ENCODE data around the gene LOXL3. TPM values are rescaled to one million over a fixed set of nuclear protein-coding genes. Genes with fewer than 3 reads are reported as not detected.

The LOXL3 gene
- total and polyA plus RNA-seq, 2 of the 8 experiments (the other 6 are each of a cell fraction or from before 2014, with no cell fraction given), result 22.4 to 27.2 TPM

DNA sequence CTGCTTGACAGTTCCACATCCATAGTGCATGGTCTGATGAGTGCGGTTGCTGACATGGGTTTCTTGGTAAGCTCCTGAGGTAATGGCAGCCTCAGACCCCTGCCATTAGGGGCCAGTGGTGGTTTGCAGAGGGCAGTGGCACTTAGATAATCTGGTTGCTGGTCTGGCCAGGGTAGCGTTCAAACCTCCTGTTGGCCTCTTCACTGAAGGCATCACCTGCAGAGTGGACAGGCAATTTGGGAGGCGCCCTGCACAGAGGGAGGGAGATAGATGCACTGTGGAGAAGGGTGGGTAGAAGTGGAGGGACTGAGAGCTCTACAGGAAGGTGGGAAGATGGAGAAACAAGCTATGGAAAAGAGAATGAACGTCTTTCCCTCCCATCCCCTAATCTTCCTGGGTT is 20.3 kb downstream of the LOXL3 start:
- Histone ChIP-seq H3K4me1 (replicated peaks in 1 of 4; ENCODE audit: control insufficient read depth in 3 of 4, insufficient read depth in 4 of 4, low read length in 3 of 4) (peaks cover 4 to 9% (median 6%) of the 10 kb centered on the region in 4 experiments; a peak in 6 of 7 replicates), H3K4me2 (ENCODE audit: insufficient read depth in 1 of 2, low read depth in 2 of 2, low read length in 2 of 2) (no peak overlapping the region), H3K79me1 (ENCODE audit: low read depth, low read length) (peaks cover 5% of the 10 kb centered on the region), H3K27ac (ENCODE audit: low read depth, low read length) (no peak overlapping the region), H4K20me1 (replicated peaks in 1 of 2; ENCODE audit: control insufficient read depth in 1 of 2, insufficient read depth in 2 of 2, low read length in 2 of 2) (peaks cover 6 to 8% of the 10 kb centered on the region in 2 experiments), H3K79me2 (ENCODE audit: control insufficient read depth in 1 of 2, insufficient read depth in 2 of 2, low read length in 2 of 2) (peaks cover 0 to 9% of the 10 kb centered on the region in 2 experiments; a peak in 2 of 4 replicates), H3K23me2 (ENCODE audit: low read depth, low read length) (peaks cover 9% of the 10 kb centered on the region; the same call in 1 of the 2 replicates), H3K23ac (ENCODE audit: insufficient read length) (no peak overlapping the region), H3K14ac (ENCODE audit: insufficient read length) (no peak overlapping the region), H2BK12ac (ENCODE audit: low read depth, low read length) (no peak overlapping the region), H4K8ac (ENCODE audit: extremely low read depth, insufficient read depth, low read length) (no peak overlapping the region), H3K9ac (replicated peaks in 1 of 4; ENCODE audit: extremely low read depth in 1 of 4, low read depth in 3 of 4, low read length in 3 of 4) (no peak overlapping the region), H2AK5ac (ENCODE audit: low read depth, low read length) (no peak overlapping the region), H2AFZ (ENCODE audit: low read length) (no peak overlapping the region), H3K4ac (replicated peaks; ENCODE audit: insufficient read length, low read depth, low read length) (no peak overlapping the region), H2BK15ac (ENCODE audit: low read length) (no peak overlapping the region), H3K36me3 (ENCODE audit: control insufficient read depth in 2 of 4, insufficient read depth in 4 of 4, low read length in 3 of 4) (peaks cover 2 to 17% (median 10%) of the 10 kb centered on the region in 4 experiments; a peak in 7 of 8 replicates), H4K5ac (ENCODE audit: insufficient read length, low read depth, low read length) (no peak overlapping the region), H3K9me3 (ENCODE audit: insufficient read depth in 2 of 2, low read depth in 1 of 2, low read length in 1 of 2) (no peaks in the 10 kb centered on the region), H3K4me3 (ENCODE audit: extremely low read depth in 1 of 4, insufficient read depth in 2 of 4, low read depth in 3 of 4, low read length in 4 of 4) (no peak overlapping the region), H3K18ac (ENCODE audit: extremely low read depth, low read length) (no peak overlapping the region), H2BK120ac (replicated peaks; ENCODE audit: low read depth, low read length) (no peak overlapping the region), H4K91ac (replicated peaks; ENCODE audit: insufficient read length, low read length) (no peak overlapping the region), H3K56ac (replicated peaks; ENCODE audit: insufficient read length, low read depth, low read length) (no peak overlapping the region), H2BK20ac (ENCODE audit: low read length) (no peak overlapping the region), H2BK5ac (ENCODE audit: low read depth, low read length) (no peak overlapping the region), H3K27me3 (replicated peaks in 1 of 4; ENCODE audit: control insufficient read depth in 3 of 4, extremely low read depth in 1 of 4, insufficient read depth in 3 of 4, low read length in 3 of 4) (no peaks in the 10 kb centered on the region; a peak in 1 of 7 replicates)
- ChIA-PET CTCF (ENCODE audit: partially characterized antibody) (interaction anchor here (1.0 to 7.0 kb wide), 7 partner anchors 9 to 54 kb away, joined by 3 to 53 read pairs (median 4); no protein-coding TSS in a partner anchor), POLR2A (ENCODE audit: partially characterized antibody) (interaction anchor here (1.3 to 5.9 kb wide), 3 partner anchors 11 to 93 kb away, joined by 3 to 73 read pairs (median 39); partner anchors contain the start of gene LBX2)
- FAIRE-seq, result no peak
- no peak for TF ChIP-seq RAD21 (IDR thresholded peaks at IDR 0.05 in 1 of 2, conservative IDR thresholded peaks at IDR 0.05 in 1 of 2; ENCODE audit: low read depth in 2 of 2, low read length in 2 of 2)
- no peak for TF ChIP-seq HDAC6 (IDR thresholded peaks at IDR 0.05; ENCODE audit: low read depth, low read length)
- no peak for TF ChIP-seq CBX8 (IDR thresholded peaks at IDR 0.05; ENCODE audit: borderline replicate concordance, low read depth, low read length)
- TF ChIP-seq SP2 (IDR thresholded peaks at IDR 0.05; ENCODE audit: low read length), result no peak
- no peak for TF ChIP-seq E2F6 (IDR thresholded peaks at IDR 0.05)
- no peak for TF ChIP-seq ATF2 (IDR thresholded peaks at IDR 0.05; ENCODE audit: low read length)
- TF ChIP-seq POLR2A (IDR thresholded peaks at IDR 0.05; ENCODE audit: control extremely low read depth in 1 of 2, low read depth in 2 of 2, low read length in 2 of 2), result peak in 1 of 2 experiments; percentile 47; a peak in 1 of 3 replicates
- WGBS, 2 experiments (ENCODE audit: extremely low coverage in 1 of 2, insufficient coverage in 1 of 2, insufficient read length in 1 of 2, insufficient replicate concordance in 2 of 2, low coverage in 1 of 2, low lambda C conversion rate in 2 of 2, missing lambda C conversion rate in 1 of 2), result 82% methylated on average over 4 of the region's 4 CpGs; no CpG with 5 or more reads in 1 of the 2 experiments
- DNase-seq (ENCODE audit: low read depth in 1 of 2, low spot score in 2 of 2), result no peak
